ENCODE measurements around the gene EXOG. TPM values are rescaled to one million over a fixed set of nuclear protein-coding genes. Genes with fewer than 3 reads are reported as not detected.

The EXOG gene
- total RNA-seq, 1 experiment from 2014 or later, result 8.7 TPM

DNA sequence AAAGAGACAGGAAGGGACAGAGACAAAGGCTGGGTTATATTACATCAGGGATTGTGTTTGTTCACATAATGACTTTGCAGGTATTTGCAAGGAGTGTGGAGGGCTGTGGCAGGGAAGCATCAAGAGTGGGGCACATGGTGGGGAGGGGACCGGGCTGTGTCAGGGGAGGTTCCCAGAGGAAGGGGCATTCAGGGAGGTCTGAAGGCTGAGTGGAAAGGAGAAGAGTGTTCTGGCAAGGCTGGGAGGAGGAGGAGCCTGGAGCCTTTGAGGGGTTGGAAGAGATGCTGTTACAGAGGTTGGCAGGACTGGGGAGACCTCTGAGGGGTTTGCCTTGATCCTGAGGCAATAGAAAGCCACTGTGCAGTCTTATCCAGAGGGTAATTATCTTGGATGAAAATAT lies 49.4 kb downstream of the EXOG start:
- DNase-seq (ENCODE audit: low spot score), result no peak

DNA sequence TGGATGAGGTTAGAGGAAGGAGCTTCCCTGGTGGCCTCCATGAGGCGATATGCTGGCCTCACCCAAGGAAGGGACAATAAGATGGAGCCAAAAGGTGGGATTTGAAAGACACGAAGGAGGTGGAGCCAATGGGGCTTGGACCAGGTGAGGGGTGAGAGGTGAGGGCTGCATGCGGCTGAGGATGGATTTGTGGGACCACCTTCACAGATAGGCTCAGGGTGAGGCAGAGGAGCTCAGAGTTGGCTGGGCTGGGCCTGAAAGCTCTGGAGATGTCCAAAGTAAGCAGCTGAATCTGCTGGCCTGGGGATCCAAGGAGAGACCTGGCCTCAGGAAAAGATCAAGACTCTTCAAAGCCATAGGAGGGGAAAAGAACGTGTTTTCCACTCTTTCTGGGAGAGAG lies 49.8 kb downstream of the EXOG start:
- no peak for DNase-seq (ENCODE audit: low spot score)

DNA sequence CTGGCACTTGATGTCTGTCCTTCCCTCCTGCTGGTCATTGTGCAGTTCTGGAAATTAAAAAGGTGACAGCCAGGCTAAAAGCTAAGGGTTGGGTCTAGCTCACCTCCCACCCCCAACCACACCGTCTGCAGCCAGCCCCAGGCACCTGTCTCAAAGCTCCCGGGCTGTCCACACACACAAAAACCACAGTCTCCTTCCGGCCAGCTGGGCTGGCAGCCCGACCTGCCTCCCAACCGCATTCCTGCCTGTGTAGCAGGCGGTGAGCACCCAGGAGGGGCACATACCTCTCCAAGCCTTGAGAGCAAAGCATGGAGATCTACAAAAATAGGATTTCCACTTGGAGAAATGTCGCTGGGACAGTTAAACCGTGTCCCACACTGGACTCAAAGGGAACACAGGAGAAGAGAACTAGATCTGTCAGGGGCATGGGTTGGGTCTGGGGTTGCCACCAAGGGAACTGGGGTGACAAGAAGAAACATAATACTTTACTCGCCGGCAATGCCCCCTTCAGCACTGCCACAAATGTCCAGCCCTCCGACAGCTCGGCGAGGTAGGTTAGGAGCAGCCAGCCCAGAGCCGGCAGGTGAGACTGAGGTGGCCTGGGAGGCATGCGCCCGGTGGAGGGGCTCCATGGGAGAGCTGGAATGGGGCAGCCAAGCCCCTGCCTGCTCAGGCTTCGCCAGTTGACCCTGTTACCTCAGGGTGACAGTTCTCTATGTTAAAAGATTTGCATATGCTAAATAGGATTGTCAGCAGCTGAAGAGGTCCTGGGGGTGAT lies 52.2 kb downstream of the EXOG start:
- peak; percentile 19 for DNase-seq (ENCODE audit: low spot score)

DNA sequence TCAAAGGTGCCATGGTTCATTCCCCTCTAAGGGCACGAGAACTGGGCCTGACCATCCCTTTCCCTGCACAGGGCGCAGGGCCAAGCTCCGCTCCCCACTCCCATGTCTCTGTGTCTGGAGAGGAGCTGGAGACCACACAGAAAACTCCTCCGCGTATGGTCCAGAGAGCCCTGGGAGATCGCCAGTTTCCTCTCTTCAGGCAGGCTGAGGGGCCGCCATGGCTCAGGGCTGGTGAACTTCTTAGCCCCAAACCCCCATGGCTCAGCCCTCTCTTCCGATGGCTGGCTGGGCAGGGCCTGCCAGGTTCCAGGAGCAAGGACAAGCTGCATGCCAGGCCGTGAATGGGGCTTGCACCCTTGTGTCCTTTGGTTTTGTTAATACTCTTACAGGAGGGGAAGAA lies 52.9 kb downstream of the EXOG start:
- DNase-seq (ENCODE audit: low spot score), result no peak

DNA sequence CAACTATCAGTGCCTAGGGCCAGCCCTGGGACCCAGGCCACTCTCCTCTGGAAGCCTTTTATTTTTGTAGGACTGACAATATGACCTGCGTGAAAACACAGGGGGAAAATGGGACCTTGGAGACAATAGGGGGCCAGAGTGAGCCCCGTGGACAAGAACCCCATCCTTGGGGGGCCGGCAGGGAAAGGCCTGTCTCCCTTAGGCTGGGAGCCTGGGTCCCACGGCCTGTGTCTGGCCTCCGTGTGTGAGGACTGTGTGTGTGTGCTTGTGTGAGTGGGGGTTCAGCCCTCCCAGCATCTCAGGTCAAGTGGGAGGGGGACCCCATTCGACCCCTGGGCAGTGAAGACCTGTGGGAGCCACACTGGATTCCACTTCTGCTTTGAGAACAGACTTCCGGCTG lies 53.3 kb downstream of the EXOG start:
- no peak for DNase-seq (ENCODE audit: low spot score)

DNA sequence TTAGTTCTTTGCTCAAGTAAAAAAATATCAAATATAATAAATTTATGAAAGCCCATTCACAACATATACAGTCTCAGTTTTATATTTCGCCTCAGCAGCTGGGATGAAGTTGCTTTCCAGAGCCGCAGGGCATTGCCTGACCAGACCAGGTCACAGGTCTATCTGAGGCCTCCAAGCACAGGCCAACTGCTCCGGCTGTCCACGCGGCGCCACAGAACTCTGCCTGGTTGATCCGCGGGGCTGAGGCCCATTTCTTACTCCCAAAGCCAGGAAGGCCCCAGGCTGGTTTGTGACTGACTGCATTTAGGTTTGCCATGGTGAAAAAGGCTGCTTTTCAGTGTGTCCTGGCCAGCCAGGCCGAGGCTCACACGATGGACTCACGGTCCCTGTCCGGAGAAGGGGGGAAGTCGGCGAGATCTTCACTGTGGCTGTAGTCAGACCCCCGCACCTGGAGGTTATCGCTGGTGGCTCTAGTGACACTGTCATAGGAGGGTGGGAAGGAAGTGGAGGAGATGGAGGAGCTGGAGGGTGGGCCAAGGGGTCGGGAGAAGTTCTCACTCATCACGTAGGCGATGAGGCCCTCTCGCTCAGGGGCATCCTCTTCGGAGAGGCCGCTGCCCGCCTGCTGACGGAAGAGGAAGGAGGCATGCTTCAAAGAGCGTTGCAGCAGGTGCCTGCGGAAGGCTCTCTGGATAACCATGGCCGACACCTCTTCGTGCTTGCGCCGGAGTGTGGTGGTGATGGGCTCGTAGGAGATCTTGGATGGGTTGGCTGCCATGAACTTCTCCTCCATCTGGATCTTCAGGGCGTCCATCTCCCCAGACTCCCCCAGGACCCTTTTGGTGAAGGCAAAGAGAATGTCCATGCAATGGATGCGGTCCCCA lies 54.1 kb downstream of the EXOG start:
- DNase-seq (ENCODE audit: low spot score), result no peak

DNA sequence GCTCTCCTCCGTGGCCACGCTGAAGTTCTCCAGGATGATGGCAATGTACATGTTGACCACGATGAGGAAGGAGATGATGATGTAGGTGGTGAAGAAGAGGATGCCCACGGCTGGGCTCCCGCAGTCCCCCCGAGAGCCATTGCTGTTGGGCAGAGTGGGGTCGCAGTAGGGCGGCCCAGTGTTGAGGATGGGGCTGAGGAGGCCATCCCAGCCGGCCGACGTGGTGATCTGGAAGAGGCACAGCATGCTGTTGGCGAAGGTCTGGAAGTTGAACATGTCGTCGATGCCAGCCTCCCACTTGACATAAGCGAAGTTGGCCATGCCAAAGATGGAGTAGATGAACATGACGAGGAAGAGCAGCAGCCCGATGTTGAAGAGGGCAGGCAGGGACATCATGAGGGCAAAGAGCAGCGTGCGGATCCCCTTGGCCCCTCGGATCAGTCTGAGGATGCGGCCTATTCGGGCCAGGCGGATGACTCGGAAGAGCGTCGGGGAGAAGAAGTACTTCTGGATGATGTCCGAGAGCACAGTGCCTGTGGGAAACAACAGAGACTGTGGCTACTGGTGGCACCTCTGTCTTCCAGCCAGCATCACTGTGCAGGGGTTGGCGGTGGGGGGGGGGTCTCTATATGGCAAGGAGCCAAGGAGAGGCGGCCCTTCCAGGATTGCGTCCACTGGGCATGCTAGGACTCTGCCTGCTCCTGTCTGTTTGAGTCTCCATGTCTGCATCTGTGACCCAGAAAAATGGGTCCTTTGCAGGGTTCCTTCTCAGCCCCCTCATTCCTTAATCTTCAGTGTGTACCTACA lies 55.1 kb downstream of the EXOG start:
- DNase-seq (ENCODE audit: low spot score), result no peak

DNA sequence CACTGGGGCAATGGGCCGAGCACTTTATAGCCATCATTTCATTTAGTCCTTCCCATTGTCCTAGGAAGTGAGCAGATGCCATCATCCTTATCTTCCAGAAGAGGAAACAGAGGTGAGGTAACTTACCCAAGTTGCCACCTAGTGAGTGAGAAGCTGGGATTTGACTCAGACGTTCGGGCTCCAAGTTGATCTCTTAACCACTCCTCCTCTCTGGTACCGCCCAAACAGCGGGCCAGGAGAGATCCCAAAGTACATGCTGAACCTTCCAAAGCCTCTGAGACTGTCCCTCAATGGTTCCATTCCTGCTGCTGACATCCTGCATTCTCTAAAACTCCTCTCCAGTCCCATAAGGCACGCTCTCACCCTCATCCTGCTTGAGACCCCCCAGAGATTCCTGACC lies 56.2 kb downstream of the EXOG start:
- no peak for DNase-seq (ENCODE audit: low spot score)

DNA sequence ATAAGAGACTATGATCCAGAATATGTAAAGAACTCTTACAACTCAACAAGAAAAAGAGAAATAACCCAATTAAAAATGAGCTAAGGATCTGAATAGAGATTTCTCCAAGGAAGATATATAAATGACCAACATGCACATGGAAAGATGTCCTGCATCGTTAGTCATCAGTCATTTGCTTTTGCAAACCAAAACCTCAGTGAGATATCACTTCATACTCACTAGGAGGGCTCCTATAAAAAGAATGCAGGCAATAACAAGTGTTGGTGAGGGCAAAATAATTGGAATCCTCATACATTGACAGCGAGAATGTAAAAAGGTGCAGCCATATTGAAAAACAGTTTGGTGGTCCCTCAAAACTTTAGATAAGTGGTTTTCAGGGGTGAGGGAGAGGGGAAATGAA lies 56.9 kb downstream of the EXOG start:
- no peak for DNase-seq (ENCODE audit: low spot score)

DNA sequence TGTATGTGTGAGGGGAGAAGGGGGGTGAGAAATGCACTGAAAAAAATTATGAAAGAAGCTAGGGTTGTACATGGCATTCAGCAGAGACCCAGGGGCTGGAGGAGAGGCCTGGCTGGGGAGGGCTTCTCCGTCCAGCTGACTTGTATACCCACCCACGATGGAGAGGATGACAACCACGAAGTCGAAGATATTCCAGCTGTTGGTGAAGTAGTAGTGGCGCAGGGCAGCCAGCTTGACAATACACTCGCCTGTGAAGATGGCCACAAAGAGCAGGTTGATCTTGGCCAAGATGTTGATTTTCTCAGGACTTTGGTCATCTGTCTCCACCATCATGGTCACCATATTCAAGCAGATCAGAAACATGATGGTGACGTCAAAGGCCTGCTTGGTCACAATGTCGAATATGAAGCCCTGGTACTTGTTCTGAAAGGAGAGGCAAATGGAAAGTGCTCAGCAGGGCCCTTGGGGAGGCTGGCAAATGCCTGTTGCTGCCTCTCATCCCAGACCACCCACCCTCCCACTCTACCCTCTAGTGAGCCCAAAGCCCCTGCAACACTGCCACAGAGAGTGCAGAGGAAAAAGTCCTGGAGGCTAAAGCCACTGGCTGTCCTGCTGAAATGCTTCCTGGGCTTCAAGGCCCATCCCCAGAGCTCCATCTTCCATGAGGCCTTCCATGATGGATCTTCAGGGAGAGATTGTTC lies 58.1 kb downstream of the EXOG start:
- no peak for DNase-seq (ENCODE audit: low spot score)

DNA sequence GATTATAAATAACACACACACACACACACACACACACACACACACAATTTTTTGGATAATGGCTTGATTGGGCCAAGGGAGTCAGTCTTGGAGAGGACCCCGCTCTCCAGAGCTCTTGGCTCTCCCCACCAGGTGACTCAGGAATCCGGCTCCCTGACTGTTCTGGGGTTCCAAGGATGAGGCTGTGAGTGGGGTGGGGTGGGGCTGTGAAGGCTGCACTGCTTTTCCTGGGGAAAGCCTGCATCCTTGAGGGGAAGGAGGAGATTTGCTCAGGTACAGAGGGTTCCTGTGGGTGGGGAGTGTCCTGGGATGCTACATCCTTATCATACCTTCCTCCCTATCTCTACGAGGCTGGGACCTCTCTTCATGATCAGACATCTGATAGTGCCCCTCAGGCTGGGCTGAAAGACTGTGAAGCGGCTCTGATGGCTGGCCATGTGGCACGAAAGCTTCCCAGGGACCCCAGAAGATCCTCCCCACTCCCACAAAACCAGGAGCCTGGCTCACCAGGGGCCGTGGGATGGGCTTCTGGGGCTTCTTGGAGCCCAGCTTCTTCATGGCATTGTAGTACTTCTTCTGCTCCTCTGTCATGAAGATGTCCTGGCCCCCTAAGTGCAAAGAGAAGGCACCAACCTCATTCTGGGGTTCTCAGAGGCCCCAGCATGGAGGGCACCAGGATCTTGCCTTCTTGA lies 59.2 kb downstream of the EXOG start:
- DNase-seq (ENCODE audit: low spot score), result no peak

DNA sequence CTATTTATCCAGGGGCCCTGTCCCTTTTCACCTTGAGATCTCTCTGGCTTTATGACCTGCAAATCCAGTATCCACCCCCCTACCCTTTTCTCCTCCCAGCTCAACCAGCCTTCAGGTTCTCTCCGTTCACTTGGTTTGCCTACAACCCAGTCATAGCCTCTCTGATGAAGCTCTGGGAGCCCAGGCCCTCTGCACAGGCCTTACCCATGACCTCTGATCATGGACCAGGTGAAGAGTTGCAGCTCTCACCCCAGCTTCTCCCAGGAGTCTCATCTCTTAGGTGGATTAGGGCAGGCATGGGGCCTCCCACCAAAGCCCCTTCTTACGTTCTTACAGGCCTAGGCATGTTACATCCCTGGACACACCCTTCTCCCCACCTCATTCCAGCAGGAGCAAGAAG lies 59.8 kb downstream of the EXOG start:
- DNase-seq (ENCODE audit: low spot score), result no peak

DNA sequence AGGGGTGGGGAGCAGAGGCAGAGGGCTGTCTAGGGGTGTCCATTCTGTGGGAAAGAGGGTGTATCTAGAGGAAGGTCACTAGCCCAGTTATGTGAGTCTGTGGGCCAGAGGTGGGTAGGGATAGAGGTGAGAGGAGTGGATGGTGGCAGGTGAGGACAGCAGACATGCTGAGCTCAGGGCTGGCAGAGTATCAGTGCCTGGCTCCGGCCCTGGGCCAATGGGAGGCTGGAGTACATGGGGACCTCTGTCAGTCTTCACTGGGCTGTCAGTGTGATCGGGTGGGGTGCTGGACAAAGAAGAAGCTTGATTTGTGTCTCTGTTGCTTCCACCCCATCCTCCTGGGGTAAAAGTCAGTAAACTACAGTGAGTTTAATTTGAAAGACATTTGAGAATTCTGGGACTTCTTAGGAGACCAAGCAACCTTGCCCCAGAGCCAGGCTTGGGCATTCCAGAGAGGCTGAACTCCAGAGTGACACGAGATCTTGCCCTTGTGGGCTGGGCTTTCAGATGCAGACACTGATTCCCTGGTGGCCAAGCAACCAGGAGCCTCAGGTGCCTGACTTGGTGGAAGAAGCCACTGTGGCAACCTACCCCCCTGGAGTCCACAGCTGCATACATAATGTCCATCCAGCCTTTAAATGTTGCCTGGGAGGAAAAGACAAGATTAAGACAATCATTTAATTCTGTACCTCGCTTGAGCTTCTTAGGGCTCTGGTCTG lies 60.7 kb downstream of the EXOG start:
- no peak for DNase-seq (ENCODE audit: low spot score)

DNA sequence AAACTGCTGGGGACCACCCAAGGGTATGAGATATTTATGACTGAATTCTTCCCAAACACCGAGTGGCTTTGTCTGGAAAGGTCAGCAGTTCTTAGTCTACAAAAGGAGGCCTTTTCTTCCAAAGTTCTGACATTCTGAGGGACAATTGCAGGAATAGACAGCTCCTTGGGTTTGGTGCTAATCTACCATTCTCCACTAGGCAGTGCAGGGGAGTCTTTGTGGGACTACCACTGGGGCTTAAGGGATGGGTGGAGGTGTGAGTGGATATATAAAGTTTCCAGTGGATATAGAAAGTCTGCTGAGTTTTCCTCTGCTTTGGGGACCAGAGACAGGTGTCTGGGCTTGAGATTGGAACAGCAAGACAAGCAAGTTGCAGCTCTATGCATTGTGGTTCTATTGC lies 62.7 kb downstream of the EXOG start:
- DNase-seq (ENCODE audit: low spot score), result no peak

DNA sequence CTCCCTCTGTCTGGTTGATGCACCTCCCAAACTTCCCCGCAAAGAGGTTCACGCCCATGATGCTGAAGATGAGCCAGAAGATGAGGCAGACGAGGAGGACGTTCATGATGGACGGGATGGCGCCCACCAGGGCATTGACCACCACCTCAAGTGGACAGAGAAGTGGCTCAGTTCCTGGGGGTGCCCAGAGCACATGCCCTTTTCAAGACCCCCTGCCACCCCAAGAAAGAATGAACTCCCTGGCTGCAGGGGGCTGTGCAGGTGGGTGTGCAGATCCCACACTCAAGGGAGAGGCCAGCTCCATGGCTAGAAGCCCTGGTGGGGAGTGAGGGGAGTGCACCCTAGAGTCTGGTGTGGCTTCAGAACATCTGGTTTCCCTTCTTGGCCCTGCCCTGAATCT lies 64.1 kb downstream of the EXOG start:
- no peak for DNase-seq (ENCODE audit: low spot score)

DNA sequence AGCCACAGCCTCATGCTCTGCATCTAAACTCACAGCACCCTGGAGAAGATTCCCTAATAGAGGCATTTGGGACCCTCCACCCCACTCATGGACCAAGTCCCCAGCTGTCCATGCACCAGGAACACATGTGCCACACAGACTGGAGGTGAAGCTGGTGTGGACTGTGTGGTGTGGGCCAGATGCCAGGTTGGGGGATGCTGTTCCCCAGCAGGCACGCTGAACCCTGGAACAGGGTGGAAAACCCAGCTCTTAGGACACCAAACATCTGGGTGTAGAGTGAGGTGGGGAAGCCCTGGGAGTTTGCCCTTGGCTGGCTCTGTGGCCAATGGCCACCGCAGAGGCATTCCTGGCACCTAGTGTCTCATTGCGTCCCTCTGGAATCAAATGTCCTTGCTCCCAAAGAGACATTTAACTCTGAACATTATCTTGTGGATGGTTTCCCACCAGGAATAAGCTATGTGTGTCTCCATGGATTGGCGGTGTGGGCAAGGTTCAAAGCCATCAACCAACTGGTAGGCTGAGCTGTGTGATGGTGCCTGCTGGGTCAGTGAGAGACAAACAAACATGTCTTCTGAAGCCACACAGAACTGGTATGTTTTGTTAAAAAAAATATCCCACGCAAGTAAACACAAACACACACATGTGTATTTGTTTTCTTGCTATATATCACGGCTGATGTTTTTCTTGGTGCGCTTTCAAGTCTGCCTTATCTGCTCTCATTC lies 65.0 kb downstream of the EXOG start:
- DNase-seq (ENCODE audit: low spot score), result no peak

DNA sequence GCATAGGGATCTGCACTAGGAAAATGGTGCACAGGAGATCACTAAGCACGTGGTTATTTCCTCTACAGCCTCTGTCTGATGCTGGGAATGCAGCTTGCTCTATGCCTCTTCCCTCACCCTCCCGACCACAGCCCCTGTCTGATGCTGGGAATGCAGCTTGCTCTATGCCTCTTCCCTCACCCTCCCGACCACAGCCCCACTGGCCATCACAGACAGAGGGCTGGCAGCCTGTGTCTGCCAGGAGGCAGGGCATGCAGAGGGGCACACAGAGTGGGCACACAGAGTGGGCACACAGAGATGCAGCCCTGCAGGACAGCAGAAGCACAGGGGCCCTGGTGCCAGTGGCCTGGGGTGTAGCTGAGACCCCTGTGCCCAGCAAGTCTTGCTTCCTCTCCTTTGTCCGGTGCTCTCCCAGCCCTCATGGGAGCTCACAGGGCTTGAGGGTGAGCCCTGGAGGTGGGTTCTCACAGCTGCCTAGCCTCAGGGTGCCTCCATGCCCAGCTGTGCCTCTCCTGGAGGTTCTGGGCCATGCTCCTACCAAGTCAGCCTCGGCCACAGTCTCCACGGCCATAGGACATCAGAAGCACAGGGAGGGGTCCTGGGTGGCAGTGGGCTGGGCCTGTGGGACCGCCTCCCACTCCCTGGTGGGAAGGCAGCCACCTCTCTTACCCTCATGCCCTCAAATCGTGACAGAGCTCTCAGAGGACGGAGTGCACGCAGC lies 65.8 kb downstream of the EXOG start:
- DNase-seq (ENCODE audit: low spot score), result no peak

DNA sequence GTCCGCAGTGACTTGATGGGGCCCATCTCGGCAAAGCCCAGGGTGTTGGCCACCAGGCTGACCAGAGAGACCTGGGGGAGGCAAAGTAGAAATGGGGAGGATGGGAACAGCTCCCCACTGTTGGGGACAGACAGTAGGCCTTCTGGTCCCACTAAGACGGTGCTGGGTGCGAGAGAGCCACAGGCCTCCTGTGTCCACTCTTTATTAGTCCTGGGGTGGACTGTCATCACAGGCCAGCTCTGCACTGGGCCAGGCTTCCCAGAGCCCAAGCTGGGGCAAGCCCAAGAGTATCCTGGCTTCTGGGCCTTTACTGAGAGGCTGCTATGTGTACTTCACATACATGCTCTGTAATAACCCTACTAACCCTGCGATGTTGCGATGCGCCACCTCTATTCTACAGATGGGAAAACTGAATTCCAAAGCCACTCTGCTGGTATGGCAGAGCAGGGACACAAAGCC lies 66.4 kb downstream of the EXOG start:
- no peak for DNase-seq (ENCODE audit: low spot score)

Measured in H4 (cell line).